H1 (cell line): ENCODE results near the gene SIX6.

Experiments used
- ATF3 ChIP-seq: IDR thresholded peaks from 2 replicates; pipeline ENCODE4 v1.6.1; 2011; ENCODE audit warnings: low read depth, mild to moderate bottlenecking, low read length; ENCODE audit not compliant: insufficient read depth
- CREB1 ChIP-seq: IDR thresholded peaks from 2 replicates; pipeline ENCODE4 v1.6.1; 2012; ENCODE audit warnings: inconsistent platforms
- CTCF ChIP-seq, 3 experiments: IDR thresholded peaks; 1 replicate in 2 of 3; 2 replicates in 1 of 3; pipeline versions ENCODE4 v1.5.1 to v1.6.1; 2011; ENCODE audit warnings: low read length in 3 of 3, mild to moderate bottlenecking in 3 of 3, inconsistent platforms in 2 of 3, low read depth in 1 of 3, moderate library complexity in 1 of 3; ENCODE audit not compliant: insufficient read depth in 1 of 3; ENCODE audit errors: control extremely low read depth in 1 of 3
- EZH2 ChIP-seq: fragments of 200-600 bp; sonication (generic); IDR thresholded peaks from 2 replicates; pipeline ENCODE4 v1.7.1; 2012; ENCODE audit warnings: low read depth, mild to moderate bottlenecking, moderate library complexity, low read length, inconsistent platforms; ENCODE audit not compliant: severe bottlenecking
- GABPA ChIP-seq: IDR thresholded peaks from 2 replicates; pipeline ENCODE4 v1.6.1; 2011; ENCODE audit warnings: mild to moderate bottlenecking, low read length, moderate library complexity, borderline replicate concordance; ENCODE audit not compliant: insufficient read depth
- HDAC2 ChIP-seq, 2 experiments: fragments of 300-600 bp in 1 of 2; sonication (generic) in 1 of 2; IDR thresholded peaks; 2 replicates each; pipeline ENCODE4 v1.6.1; 2011 to 2012; ENCODE audit warnings: low read depth in 2 of 2, low read length in 2 of 2, mild to moderate bottlenecking in 2 of 2, moderate library complexity in 2 of 2, borderline replicate concordance in 1 of 2, inconsistent platforms in 1 of 2
- JUN ChIP-seq: IDR thresholded peaks from 2 replicates; pipeline ENCODE4 v1.6.1; 2011; ENCODE audit warnings: low read depth, mild to moderate bottlenecking, improper control_type of control experiment, low read length
- POLR2A ChIP-seq, 2 experiments: IDR thresholded peaks; 1 replicate in 1 of 2; 2 replicates in 1 of 2; pipeline ENCODE4 v1.6.1; 2011; ENCODE audit warnings: low read depth in 2 of 2, low read length in 2 of 2, mild to moderate bottlenecking in 2 of 2; ENCODE audit errors: control extremely low read depth in 1 of 2
- RAD21 ChIP-seq, 2 experiments: IDR thresholded peaks in 1 of 2; conservative IDR thresholded peaks in 1 of 2; 2 replicates each; pipeline ENCODE4 v1.6.1; 2011; ENCODE audit warnings: low read depth in 2 of 2, low read length in 2 of 2, improper control_type of control experiment in 1 of 2, inconsistent platforms in 1 of 2, mild to moderate bottlenecking in 1 of 2, moderate library complexity in 1 of 2
- SP1 ChIP-seq: IDR thresholded peaks from 2 replicates; pipeline ENCODE4 v1.6.1; 2011; ENCODE audit warnings: low read depth, low read length
- TAF1 ChIP-seq: IDR thresholded peaks from 2 replicates; pipeline ENCODE4 v1.6.1; 2011; ENCODE audit warnings: mild to moderate bottlenecking, low read depth, low read length
- TEAD4 ChIP-seq: IDR thresholded peaks from 2 replicates; pipeline ENCODE4 v1.6.1; 2012; ENCODE audit warnings: low read depth, low read length, inconsistent platforms, mixed read lengths
- ZNF274 ChIP-seq: IDR thresholded peaks from 2 replicates; pipeline ENCODE4 v1.7.0; 2012; ENCODE audit warnings: low read length, borderline replicate concordance; ENCODE audit errors: extremely low read depth

GRCh38 chr14:60482743-60483142, 26.2 kb upstream of the SIX6 start:
- TF ChIP-seq CTCF (IDR thresholded peaks at IDR 0.05; ENCODE audit: control extremely low read depth in 1 of 3, insufficient read depth in 1 of 3, low read depth in 1 of 3, low read length in 3 of 3) (no peak), EZH2 (no peak), ATF3 (no peak), TAF1 (no peak), POLR2A (IDR thresholded peaks at IDR 0.05; ENCODE audit: control extremely low read depth in 1 of 2, low read depth in 2 of 2, low read length in 2 of 2) (no peak), CREB1 (no peak), GABPA (no peak), HDAC2 (IDR thresholded peaks at IDR 0.05; ENCODE audit: borderline replicate concordance in 1 of 2, low read depth in 2 of 2, low read length in 2 of 2) (no peak), JUN (no peak), SP1 (no peak), ZNF274 (no peak), TEAD4 (no peak), RAD21 (IDR thresholded peaks at IDR 0.05 in 1 of 2, conservative IDR thresholded peaks at IDR 0.05 in 1 of 2; ENCODE audit: low read depth in 2 of 2, low read length in 2 of 2) (no peak)
